ENCODE results near the gene MARCHF3.

DNA sequence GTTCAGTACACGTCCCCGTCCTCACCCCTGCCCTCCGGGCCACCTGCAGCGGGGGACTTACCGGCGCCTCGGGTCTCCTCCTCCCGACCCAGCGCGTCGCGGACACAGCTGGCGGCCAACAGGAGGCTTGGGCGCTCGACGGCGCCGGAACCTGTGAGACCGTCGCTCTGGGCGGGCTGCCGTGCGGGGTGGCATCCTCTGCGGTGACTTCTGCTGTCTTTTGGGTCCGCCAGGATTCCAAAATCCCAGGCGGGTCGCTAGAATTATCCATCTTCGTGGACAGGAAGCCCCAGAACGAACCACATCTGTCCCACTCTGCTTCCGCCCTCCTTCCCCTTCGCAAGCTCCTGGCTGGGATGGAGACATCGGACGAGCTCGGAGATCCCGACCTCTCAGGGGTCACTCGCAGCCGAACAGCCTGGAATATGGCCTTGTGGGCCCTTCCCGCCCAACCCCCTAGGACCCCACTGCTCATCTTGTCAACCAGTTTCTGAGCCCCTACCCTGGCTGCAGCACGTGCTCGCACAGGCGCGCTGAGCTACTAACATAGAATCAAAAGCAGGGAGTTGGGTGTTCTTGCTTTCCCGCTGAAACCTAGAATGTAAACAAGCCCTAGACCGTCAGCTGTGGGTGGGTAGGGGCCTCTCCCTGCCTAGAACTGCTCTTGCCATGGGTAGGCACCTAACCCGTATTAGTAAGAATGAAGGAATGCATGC is 947 bp upstream of the MARCHF3 start:
- TF ChIP-seq, protein P1, sequence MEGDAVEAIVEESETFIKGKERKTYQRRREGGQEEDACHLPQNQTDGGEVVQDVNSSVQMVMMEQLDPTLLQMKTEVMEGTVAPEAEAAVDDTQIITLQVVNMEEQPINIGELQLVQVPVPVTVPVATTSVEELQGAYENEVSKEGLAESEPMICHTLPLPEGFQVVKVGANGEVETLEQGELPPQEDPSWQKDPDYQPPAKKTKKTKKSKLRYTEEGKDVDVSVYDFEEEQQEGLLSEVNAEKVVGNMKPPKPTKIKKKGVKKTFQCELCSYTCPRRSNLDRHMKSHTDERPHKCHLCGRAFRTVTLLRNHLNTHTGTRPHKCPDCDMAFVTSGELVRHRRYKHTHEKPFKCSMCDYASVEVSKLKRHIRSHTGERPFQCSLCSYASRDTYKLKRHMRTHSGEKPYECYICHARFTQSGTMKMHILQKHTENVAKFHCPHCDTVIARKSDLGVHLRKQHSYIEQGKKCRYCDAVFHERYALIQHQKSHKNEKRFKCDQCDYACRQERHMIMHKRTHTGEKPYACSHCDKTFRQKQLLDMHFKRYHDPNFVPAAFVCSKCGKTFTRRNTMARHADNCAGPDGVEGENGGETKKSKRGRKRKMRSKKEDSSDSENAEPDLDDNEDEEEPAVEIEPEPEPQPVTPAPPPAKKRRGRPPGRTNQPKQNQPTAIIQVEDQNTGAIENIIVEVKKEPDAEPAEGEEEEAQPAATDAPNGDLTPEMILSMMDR (conservative IDR thresholded peaks at IDR 0.05), result no peak
- no peak for TF ChIP-seq ZFX (IDR thresholded peaks at IDR 0.05)

Data from C4-2B (cell line).